Bronchial epithelial cell (primary cell): ENCODE data around the gene ERMN. TPM values are rescaled to one million over a fixed set of nuclear protein-coding genes. Genes with fewer than 3 reads are reported as not detected.

ENCODE experiments used
- DNase-seq: peaks from one replicate; pipeline ENCODE4 v3.0.0-alpha.2; 2010; ENCODE audit warnings: low read depth
- FAIRE-seq: peaks from 2 replicates; lab custom pipeline; 2011; peaks lifted over from hg19 to GRCh38; lab: Jason Lieb, UNC
- H3K27me3 ChIP-seq: 2 replicates; pipeline ENCODE4 v1.5.1; 2011; ENCODE audit warnings: low read length; ENCODE audit not compliant: control insufficient read depth, insufficient read depth
- H3K36me3 ChIP-seq: 2 replicates; pipeline ENCODE4 v1.5.1; 2011; ENCODE audit warnings: low read length; ENCODE audit not compliant: control insufficient read depth, insufficient read depth
- H3K4me3 ChIP-seq: 2 replicates; pipeline ENCODE4 v1.5.1; 2011; ENCODE audit warnings: mild to moderate bottlenecking, low read depth, low read length, control low read depth
- total RNA-seq: library from RNA; depleted of rRNA; stranded (reverse); fragments of >200 nt; gene quantifications from 2 replicates; pipeline ENCODE4 v1.2.1, GENCODE V29; 2014
- TF ChIP-seq, protein P1 (sequence below): IDR thresholded peaks from 2 replicates; pipeline ENCODE4 v1.5.1; 2011; ENCODE audit warnings: mild to moderate bottlenecking, moderate library complexity, low read length, control low read depth, inconsistent platforms; ENCODE audit not compliant: insufficient read depth, severe bottlenecking

ERMN gene
- total RNA-seq, 1 donor from 2014 or later, result not detected

DNA sequence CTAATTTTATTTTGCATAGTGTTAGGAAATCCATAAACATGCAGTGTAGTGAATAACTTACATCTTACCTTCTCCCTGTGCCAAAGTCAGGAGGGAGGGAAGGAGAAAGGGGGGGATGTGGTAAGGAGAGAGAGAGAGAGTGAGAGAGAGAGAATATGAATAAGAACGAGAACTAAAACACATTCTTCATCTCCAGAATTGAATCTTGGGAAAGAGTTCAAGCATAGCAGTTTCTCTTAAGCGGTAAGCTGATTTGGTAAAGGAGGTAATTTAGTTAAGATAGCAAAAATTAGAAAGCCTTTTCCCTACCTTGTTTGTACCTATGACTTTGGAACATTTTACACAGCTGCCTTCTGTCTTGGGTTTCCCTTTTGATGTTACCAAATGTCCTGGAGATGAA, 15.7 kb downstream of the ERMN start:
- TF ChIP-seq, protein P1, sequence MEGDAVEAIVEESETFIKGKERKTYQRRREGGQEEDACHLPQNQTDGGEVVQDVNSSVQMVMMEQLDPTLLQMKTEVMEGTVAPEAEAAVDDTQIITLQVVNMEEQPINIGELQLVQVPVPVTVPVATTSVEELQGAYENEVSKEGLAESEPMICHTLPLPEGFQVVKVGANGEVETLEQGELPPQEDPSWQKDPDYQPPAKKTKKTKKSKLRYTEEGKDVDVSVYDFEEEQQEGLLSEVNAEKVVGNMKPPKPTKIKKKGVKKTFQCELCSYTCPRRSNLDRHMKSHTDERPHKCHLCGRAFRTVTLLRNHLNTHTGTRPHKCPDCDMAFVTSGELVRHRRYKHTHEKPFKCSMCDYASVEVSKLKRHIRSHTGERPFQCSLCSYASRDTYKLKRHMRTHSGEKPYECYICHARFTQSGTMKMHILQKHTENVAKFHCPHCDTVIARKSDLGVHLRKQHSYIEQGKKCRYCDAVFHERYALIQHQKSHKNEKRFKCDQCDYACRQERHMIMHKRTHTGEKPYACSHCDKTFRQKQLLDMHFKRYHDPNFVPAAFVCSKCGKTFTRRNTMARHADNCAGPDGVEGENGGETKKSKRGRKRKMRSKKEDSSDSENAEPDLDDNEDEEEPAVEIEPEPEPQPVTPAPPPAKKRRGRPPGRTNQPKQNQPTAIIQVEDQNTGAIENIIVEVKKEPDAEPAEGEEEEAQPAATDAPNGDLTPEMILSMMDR, result no peak
- H3K36me3 ChIP-seq, result peaks cover 5% of the 10 kb centered on the region

DNA sequence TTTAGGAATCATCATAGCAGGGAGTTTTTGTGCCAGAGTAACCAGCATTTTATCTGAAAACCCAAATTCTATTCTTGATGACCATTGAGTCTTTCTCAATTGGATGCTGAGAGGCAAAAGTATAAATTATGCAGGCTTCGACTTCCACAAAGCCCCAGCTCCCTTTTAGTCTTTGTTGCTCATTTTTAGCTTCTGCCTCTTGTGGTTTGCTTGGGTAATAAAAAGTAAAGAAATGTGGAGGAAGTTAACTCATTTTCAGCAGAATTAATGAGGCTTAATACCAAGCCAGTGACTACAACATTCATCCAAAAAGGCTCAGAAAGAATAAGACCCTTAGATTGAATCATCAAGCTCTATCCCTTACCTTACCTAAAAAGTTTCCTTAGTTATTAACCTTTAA, 18.6 kb downstream of the ERMN start:
- no peak for DNase-seq
- no peak for FAIRE-seq
- Histone ChIP-seq H3K4me3 (no peak overlapping the region), H3K27me3 (no peaks in the 10 kb centered on the region), H3K36me3 (peaks cover 5% of the 10 kb centered on the region)
- TF ChIP-seq, protein P1, result no peak

More for the DNA sequence above, 15.7 kb downstream of the ERMN start:
- DNase-seq (no peak), FAIRE-seq (no peak)
- Histone ChIP-seq H3K27me3 (no peaks in the 10 kb centered on the region), H3K4me3 (no peak overlapping the region)

DNA sequence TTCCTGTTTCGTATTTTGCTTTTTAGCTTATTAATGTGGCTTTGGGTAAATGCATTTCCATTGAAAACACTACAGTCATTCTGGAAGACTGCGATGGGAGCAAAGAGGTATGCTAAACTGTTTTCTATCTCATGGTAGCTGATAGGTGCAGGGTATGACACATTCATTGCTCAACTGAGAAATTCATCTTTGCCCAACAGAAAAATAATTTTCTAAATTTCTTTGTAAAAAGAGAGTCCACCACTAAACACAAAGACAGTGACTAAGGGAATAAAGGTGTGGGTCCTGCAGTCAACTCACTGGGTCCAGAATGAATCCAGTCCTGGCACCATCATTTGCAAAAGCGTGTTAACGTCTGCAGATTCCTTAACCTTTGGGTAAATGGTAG, 19.9 kb downstream of the ERMN start:
- Histone ChIP-seq H3K36me3 (peaks cover 3% of the 10 kb centered on the region), H3K27me3 (no peaks in the 10 kb centered on the region), H3K4me3 (no peak overlapping the region)
- FAIRE-seq (no peak), DNase-seq (no peak)
- TF ChIP-seq, protein P1, result no peak

DNA sequence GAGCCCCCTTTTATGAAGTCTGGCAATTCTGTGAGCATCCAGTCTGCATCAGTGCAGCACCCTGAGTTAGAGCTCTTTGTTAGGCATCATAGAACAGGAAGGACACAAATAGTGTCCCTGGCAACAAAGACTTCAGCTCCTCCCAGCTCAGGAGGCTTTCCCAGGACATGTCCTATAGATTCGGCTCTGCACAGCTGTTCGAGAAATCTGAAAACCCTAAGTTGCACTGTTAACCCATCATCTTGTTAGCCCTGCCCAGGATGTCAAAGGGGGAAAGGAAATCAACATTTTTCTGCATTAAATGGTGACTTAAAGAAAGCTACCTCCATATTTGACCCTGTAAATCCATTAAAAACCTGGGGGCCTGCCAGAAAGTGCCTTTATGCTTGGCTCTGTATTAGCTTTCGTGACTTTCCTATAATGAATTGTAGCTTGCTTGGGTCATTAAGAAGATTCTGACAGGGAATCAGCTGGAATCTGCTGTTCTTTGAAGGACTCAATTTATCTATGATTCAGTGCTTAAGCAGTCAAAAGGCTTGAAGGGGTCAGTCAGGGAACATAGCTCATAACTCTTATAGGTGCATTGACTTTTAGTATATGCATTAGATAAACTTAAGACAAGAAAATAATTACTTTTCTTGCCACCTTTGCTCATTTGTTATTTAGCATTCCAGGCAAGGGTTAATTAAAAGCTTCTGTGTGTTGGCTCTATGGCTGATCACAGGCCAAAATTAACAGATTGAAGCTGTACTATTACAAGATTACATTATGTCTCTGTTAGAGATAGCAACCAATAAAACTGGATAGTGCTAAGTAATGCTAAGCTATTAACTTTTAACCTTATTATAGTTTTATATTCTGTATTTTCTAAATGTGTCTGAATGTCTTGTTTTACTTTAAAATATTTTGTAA, 20.6 kb downstream of the ERMN start:
- peak; percentile 11 for DNase-seq
- no peaks in the 10 kb centered on the region for H3K27me3 ChIP-seq
- TF ChIP-seq, protein P1, result no peak
- FAIRE-seq, result peak; percentile 79
- H3K36me3 ChIP-seq, result peaks cover 3% of the 10 kb centered on the region
- no peak overlapping the region for H3K4me3 ChIP-seq

DNA sequence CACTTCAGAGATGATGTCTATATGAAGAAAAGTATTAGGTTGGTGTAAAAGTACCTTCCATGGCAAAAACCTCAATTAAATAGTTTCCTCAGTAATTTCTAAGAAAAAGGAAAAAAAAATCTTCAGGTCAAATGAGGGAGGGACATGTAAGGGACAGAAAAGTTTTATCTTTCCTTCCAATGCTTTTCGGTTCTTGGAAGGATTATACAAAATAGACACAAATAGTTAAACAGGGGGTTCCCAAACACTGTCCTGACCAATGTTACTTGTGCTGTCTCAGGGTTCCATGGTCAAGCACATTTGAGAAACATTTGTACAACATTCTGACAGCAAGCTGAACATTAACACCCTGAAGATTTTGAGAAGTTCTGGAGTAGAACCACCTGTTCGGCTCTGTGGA, 22.0 kb downstream of the ERMN start:
- Histone ChIP-seq H3K36me3 (peaks cover 1% of the 10 kb centered on the region), H3K4me3 (no peak overlapping the region), H3K27me3 (no peaks in the 10 kb centered on the region)
- FAIRE-seq, result no peak
- no peak for DNase-seq
- TF ChIP-seq, protein P1, result no peak
